Chondrocyte (in vitro differentiated cells): Measurements from ENCODE around the gene STON2. TPM values are rescaled to one million over a fixed set of nuclear protein-coding genes. Genes with fewer than 3 reads are reported as not detected.

Experiments used
- DNase-seq: peaks from one replicate; pipeline ENCODE4 v3.0.0; 2021; ENCODE audit warnings: mixed read lengths, low spot score
- H3K27ac Mint-ChIP-seq: one replicate; pipeline ENCODE4 v1.8.0; 2021; ENCODE audit warnings: mild to moderate bottlenecking, moderate library complexity, mixed read lengths; ENCODE audit not compliant: unreplicated experiment
- H3K27me3 Mint-ChIP-seq: 2 replicates; pipeline ENCODE4 v1.8.0; 2021; ENCODE audit warnings: low read depth, mixed read lengths
- H3K36me3 Mint-ChIP-seq: 2 replicates; pipeline ENCODE4 v1.8.0; 2021; ENCODE audit warnings: low read depth, mixed read lengths
- H3K4me1 Mint-ChIP-seq: 2 replicates; pipeline ENCODE4 v1.8.0; 2021; ENCODE audit warnings: low read depth, mild to moderate bottlenecking, mixed read lengths
- H3K4me3 Mint-ChIP-seq: one replicate; pipeline ENCODE4 v1.8.0; 2021; ENCODE audit warnings: mild to moderate bottlenecking, moderate library complexity, mixed read lengths; ENCODE audit not compliant: unreplicated experiment
- H3K9me3 Mint-ChIP-seq: 2 replicates; pipeline ENCODE4 v1.8.0; 2021; ENCODE audit warnings: low read depth, mixed read lengths
- CTCF ChIP-seq: fragments of 200-600 bp; sonication (generic); IDR thresholded peaks from 2 replicates; pipeline ENCODE4 v1.5.0; 2021; ENCODE audit warnings: antibody characterized with exemption, mild to moderate bottlenecking, moderate library complexity
- total RNA-seq: library from RNA; stranded (reverse); gene quantifications from 3 replicates; pipeline ENCODE4 v1.2.1, GENCODE V29; 2021

The STON2 gene
- total RNA-seq, 1 donor from 2014 or later: not detected

GRCh38 chr14:81416194-81416952, 16.2 kb upstream of the STON2 start:
- H3K27me3 Mint-ChIP-seq: peaks cover 5% of the 10 kb centered on the region
- no peaks in the 10 kb centered on the region for H3K36me3 Mint-ChIP-seq
- TF ChIP-seq CTCF: no peak
- no peak overlapping the region for H3K27ac Mint-ChIP-seq
- H3K4me3 Mint-ChIP-seq: no peak overlapping the region
- H3K4me1 Mint-ChIP-seq: no peaks in the 10 kb centered on the region
- peaks cover 6% of the 10 kb centered on the region for H3K9me3 Mint-ChIP-seq
- no peak for DNase-seq

DNA sequence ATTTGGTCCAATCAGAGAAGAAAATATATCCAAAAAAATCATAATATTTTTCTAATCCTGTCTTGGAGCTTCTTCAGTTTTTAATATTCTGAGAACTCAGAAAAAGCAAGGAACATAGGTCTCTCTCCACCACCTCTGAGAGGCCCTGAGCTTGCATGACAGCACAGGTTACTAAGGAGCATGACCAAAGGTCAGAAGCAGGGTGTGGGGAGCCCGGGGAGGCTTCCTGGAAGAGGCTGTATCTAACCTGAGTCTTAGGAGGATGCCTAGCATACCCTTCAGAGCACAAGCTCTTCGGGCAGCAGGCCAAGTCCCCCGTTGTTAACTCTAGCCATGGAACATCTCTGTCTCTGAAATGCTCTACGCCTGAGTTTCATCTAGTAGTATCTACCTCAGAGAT, 15.7 kb upstream of the STON2 start:
- Mint-ChIP-seq H3K27ac (no peak overlapping the region), H3K36me3 (no peaks in the 10 kb centered on the region), H3K4me1 (no peaks in the 10 kb centered on the region), H3K4me3 (no peak overlapping the region), H3K9me3 (peaks cover 3% of the 10 kb centered on the region), H3K27me3 (peaks cover 5% of the 10 kb centered on the region)
- DNase-seq: no peak
- TF ChIP-seq CTCF: no peak

- H3K27ac Mint-ChIP-seq: no peak overlapping the region
- H3K9me3 Mint-ChIP-seq: peaks cover 3% of the 10 kb centered on the region
- no peaks in the 10 kb centered on the region for H3K4me1 Mint-ChIP-seq
- no peak for DNase-seq
- no peak for TF ChIP-seq CTCF
- H3K36me3 Mint-ChIP-seq: no peaks in the 10 kb centered on the region
- H3K4me3 Mint-ChIP-seq: no peak overlapping the region
- peaks cover 8% of the 10 kb centered on the region for H3K27me3 Mint-ChIP-seq
Measured at GRCh38 chr14:81414123-81414522, 14.0 kb upstream of the STON2 start.

GRCh38 chr14:81412779-81413178, 12.7 kb upstream of the STON2 start:
- Mint-ChIP-seq H3K36me3 (no peaks in the 10 kb centered on the region), H3K4me1 (no peaks in the 10 kb centered on the region), H3K9me3 (peaks cover 3% of the 10 kb centered on the region), H3K27ac (no peak overlapping the region), H3K27me3 (peaks cover 8% of the 10 kb centered on the region), H3K4me3 (no peak overlapping the region)
- TF ChIP-seq CTCF: no peak
- DNase-seq: no peak

DNA sequence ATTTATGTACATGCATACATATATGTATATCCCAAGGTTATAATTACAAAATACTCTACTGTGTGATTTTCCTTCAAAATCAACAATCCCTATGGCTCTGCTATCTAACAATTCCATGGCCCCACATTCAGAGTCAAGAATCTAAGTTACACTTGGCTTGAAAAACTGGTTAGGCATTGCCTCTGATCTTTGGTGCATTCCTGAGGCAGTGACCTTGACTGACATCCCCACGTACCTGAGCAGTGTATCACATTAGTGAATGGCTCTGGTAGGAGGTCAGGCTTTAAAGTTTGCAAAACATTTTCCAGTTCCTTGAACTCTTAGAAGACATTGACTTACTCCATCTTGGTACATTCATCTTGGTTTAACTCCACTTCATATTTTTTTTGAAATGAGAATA, 8.5 kb upstream of the STON2 start:
- Mint-ChIP-seq H3K27me3 (peaks cover 5% of the 10 kb centered on the region), H3K36me3 (no peaks in the 10 kb centered on the region), H3K27ac (no peak overlapping the region), H3K4me3 (no peak overlapping the region), H3K4me1 (no peaks in the 10 kb centered on the region), H3K9me3 (peaks cover 6% of the 10 kb centered on the region)
- TF ChIP-seq CTCF: no peak
- DNase-seq: no peak
